Putamen (tissue), 1 donor: ENCODE measurements around the gene BTBD16.
A peak's percentile ranks its signal among the peaks of the same experiment; 100 is the strongest.

Experiments
- DNase-seq: peaks from one replicate; pipeline ENCODE4 v3.0.0-alpha.2; 2016; ENCODE audit warnings: low spot score

The BTBD16 gene

DNA sequence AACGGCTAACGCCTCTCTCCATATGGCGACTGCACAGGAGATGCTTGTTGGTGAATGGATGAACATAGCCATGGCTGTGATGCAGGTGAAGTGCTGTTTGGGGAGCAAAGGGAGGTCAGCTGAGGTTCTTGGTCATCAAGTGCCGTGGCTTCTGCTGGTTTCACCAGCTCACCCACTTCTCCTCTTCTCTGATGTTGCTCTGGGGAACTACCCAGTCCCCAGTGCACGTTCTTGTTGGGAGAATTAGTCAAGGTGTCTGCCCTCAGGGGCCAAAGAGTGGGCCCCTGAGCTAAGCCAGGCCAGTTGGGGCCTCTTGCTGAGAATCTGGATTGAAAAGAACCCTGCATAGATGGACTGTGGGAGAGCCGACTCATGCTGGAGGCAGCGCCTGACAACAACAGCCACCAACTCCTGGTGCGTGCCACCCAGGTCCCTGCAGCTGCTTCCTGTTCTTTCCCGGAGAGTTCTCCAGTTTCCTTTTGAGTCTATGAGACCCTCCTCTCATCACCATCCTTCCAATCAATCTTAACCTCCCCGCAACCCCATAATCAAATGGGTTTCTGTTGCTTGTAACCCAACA is 3.0 kb downstream of the BTBD16 start:
- DNase-seq: no peak

GRCh38 chr10:122276611-122277208 is 5.6 kb downstream of the BTBD16 start:
- DNase-seq: no peak

DNA sequence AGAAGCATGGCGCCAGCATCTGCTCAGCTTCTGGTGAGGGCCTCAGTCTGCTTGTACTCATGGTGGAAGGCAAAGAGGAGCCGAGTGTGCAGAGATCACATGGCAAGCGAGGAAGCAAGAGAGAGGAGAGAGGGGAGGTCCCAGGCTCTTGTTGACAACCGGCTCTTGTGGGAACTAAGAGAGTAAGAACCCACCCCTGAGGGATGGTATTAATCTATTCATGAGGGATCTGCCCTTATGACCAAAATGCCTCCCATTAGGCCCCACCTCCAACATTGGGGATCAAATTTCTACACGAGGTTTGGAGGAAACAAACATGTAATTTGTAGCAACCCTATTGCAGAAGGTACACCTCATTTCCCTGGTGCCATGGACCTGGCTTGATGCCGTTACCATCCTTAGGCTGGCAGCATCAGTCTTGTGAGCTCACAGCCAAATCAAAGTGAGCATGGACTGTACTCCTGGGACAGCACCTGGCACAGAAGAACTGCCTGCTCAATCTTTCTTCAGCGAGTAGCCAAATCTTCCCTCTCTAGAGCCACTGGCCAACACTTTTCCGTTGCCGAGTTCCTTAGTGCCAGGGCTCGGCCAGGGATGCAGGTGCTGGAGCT is 6.5 kb downstream of the BTBD16 start:
- no peak for DNase-seq

GRCh38 chr10:122279725-122280141 is 8.6 kb downstream of the BTBD16 start:
- peak; percentile 56 for DNase-seq

- no peak for DNase-seq
These were observed 9.1 kb downstream of the BTBD16 start for GRCh38 chr10:122280156-122280555.

- DNase-seq: no peak
These were observed 10.0 kb downstream of the BTBD16 start for GRCh38 chr10:122281018-122281626.

DNA sequence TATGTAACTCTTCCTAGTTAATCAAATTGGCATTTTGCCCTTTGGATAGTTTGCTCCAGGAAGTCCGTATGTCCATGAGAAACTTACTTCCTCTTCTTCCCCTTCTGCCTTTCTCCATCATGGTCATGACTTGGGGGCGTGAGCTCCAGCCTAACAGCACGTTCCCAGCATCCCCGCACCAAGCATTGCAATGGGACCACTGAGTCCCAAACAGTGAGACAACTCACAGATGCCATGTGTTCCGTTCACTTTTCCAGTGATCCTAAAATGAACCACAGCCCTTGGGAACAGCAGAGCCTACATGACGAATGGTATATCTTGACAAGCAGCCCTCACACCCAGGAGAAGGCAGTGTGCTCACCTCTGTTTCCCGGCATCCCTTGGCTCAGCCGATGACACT is 10.7 kb downstream of the BTBD16 start:
- DNase-seq: no peak

DNA sequence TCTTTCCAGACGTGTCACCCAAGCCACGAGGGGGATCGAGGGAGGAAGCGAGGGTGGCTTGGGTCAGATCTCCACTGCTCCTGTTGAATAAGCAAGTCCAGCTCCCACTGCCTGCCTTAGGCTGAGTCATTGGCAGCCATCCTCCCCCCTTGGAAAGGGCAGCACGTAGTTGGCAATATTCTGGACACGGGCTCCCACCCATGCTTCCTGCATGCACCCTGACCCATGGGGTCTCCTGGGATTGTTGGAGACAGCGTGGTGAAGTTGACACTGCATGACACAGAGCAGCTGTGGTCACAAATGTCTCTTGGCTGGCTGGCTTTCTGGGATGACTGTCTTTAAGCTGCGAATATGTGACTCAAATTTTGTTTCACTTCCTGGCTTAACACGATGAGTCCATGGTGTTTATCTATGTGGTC is 11.2 kb downstream of the BTBD16 start:
- no peak for DNase-seq

GRCh38 chr10:122282909-122283308 is 11.8 kb downstream of the BTBD16 start:
- no peak for DNase-seq

DNA sequence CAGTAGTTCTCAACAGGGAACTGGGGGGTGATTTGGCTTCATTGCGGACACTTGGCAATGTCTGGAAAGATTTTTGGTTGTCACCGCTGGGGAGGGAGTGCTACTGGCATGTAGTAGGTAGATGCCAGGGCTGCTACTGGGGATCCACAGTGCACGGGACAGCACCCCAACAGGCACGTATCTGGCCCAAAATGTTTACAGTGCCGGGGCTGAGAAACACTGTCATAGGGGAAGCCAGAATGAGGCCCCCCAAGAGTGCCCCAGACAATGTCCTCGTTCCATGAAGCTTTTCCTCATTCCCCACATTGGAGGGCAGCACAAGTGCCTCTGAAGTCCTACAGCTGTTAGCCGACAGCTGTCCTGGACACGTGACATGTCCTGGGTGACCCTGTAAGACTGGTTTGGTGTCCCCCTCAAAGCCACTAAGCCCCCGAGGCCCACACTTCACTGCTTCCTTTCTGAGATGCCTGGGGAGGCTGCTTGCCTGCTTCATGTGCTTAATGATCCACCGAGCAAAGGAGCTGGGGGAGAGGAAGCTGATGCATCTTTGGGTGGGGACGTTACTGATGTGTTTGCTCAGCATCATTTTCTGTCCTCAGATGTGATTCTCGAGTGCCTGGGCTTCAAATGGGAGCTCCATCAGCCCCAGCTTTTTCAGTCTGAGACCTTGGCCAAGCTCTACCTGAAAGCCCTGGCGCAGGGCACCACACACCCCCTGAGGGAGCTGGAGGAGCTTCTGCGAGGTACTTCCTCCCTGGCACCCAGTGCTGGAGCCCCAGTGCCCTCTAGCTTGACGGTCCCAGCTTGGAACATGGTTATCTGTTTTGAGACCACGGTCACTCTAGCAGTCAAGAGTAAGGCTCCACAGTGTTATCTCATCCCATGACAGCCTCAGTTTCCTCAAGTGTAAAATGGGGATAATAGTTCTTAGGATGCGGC is 14.7 kb downstream of the BTBD16 start:
- no peak for DNase-seq

- no peak for DNase-seq
These were observed 15.8 kb downstream of the BTBD16 start for GRCh38 chr10:122286867-122287266.

DNA sequence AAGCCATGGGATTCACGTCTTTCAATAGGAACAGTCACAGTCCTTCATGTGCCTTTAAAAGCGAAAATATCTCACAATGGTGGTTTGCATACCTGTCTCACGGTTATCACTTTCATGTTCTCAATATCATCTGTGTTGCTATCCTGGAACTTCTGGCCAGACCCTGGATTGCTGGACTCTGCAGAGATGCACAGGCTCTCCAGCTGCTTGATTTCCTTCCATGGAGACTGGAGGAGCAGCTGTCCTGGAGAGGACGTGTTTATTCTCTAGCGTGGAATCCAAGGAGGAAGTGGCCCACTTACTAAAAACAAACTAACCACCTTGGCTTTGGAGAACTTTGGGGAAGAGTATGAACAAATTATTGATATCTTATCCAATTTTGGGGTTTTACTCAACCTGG is 16.5 kb downstream of the BTBD16 start:
- no peak for DNase-seq

DNA sequence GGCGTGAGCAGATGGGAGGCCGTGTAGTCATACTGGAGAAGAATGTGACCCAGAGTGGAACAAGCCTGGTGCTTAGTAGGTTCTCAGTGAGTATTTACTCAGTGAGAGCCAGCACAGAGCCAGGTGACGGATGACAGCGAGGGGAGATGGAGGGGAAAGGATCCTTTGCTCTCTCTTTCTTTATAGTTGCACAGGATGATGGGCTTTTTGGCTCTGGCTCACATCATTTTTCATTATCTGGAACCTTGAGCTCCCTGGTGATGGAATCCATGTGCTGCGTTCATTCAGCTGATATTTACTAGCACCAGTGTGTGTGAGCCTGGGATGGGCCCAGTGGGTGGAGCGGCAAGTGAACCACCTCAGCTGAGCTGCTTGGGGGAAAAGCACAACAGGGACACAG is 17.2 kb downstream of the BTBD16 start:
- no peak for DNase-seq

DNA sequence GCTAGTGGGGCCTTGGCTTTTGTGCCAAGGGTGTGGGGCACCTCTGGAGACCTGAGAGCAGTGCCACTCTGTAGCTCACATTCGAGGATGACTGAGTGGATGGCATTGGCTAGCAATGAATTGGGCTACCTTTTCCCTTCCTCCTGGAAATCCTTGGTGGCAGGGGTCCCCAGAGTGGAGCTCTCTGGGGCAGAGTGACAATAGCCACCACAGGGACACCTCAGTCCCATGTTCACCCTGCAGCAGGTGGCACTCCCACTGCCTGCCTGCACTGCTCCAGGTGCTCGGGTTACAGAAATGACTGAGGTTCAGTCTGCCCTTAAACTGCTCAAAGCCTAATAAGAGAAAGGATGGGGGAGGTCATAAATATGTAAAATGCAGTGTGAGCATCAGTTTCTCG is 17.8 kb downstream of the BTBD16 start:
- DNase-seq: no peak

DNA sequence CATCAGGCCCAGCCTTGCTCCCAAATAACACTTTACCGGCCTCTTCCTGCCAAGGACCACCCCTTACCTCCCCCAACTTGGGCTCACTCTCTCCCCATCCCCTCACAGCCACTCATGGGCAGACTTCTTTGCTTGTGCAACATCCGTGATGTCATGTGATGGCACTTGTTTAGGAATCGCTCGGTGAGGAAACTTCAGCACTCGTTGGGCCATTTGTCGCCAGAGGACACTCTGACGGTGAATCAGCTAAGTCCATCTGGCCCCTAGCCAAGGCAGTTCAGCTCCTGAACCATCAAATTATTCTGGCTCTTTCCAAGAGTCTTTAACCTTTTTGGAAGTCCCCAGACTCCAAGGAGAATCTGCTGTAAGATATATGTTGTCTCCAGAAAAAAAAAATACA is 19.2 kb downstream of the BTBD16 start:
- no peak for DNase-seq

DNA sequence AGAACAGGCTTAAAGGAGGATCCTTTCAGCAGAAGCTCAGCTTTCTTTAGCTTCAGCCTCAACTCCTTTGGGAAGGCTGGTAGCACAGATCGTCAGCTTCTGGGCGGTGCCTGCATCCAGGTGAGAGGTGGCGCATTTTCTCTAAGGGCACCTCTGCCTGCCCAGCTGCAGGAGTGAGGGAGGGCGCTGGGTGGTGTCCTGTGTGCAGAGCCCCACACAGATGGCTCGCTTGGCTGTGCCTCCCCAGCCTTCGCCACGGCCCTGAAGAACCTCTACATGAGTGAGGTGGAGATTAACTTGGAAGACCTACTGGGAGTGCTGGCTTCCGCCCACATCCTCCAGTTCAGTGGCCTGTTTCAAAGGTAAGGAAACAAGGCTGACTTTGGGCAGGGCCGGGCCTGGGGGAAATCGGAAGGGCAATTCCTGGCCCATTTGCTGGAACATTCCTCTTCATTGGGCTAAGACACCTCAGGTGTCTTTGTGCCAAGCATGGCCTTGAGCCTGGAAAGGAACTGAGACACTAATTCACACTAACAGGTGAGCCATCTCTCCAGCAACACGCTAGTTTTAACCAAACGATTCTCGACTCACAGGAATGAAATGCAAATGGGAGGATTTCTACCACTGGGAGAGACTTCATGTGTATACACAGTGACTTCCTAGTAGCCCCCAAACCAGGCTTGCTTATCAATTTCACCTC is 19.9 kb downstream of the BTBD16 start:
- no peak for DNase-seq

- DNase-seq: no peak
These were observed 20.6 kb downstream of the BTBD16 start for GRCh38 chr10:122291739-122292138.

GRCh38 chr10:122292376-122292775 is 21.3 kb downstream of the BTBD16 start:
- no peak for DNase-seq

DNA sequence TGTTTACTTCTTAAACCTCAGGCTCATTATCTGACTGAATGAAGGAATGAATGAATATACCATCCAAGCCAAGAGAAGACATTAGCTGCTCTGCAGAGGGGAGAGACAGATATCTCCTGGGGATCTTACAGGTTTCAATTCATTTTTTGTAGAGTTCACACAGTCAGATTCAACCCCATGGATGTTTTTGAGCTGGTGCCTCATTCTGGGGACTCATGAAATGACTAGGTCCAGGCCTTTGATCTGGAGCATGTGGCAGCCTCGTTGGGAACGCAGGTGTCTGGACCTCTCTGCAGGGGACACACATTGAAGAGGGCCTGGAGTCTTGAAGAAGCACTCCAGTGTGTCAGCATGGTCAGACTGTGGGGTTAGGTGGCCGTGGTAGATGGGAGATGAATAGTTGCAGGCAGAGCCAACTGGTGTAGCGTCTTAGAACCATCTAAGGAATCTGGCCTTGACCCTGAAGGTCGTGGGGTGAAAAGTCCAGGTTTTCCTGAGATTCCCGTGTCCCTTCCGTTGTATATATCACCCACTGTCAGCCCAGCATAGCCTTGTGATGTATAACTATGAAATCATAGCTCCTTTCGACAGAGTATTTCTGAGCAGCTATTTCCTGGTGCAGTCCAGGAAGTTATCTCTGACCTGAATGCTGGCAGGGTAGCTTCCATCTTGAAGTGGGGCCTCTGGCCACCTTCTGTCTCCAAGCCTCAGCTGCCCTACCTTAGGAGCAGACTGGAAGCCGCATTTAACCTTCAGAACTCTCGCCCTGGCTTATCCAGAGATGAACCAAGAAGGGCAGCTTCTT is 22.3 kb downstream of the BTBD16 start:
- DNase-seq: no peak

GRCh38 chr10:122293961-122294380 is 22.9 kb downstream of the BTBD16 start:
- no peak for DNase-seq
